Measurements from ENCODE around the gene NPEPL1. TPM values are rescaled to one million over a fixed set of nuclear protein-coding genes. Genes with fewer than 3 reads are reported as not detected.

Gene NPEPL1
- total and polyA plus RNA-seq, 9 donors: 6.2 to 41.0 (median 33.9) TPM

DNA sequence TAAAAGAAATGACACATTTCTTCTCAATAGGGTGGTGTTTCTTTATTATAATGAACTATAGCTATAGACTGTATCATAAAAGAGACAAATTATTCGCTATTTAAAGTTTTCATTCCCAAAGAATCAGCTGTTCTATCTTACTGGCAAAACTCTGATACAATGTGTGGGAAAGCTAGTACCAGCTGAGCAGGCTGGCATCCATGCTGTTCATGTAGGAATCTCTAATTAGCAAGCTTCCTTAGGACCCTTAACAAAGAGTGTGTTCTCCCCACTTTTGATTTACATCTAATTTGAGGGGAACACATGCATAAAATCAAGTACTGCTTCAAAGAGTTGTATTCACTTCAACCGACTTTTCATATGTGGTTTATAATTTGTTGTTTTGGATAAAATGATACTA, 28.3 kb upstream of the NPEPL1 start:
- Histone ChIP-seq H3K27me3 (no peaks in the 10 kb centered on the region), H3K4me3 (no peak overlapping the region), H3K27ac (no peak overlapping the region), H3K4me1 (ENCODE audit: insufficient read depth) (no peaks in the 10 kb centered on the region), H3K9me3 (no peaks in the 10 kb centered on the region), H3K36me3 (no peaks in the 10 kb centered on the region)
- 86 to 89% (median 87%) methylated on average over 2 of the region's 2 CpGs for WGBS, 3 donors
- intact Hi-C loops (cut with DNase I): no loop called here
- no peak for DNase-seq
- TF ChIP-seq POLR2A (IDR thresholded peaks at IDR 0.05) (no peak), EP300 (IDR thresholded peaks at IDR 0.05) (no peak)
- TF ChIP-seq, protein P1, sequence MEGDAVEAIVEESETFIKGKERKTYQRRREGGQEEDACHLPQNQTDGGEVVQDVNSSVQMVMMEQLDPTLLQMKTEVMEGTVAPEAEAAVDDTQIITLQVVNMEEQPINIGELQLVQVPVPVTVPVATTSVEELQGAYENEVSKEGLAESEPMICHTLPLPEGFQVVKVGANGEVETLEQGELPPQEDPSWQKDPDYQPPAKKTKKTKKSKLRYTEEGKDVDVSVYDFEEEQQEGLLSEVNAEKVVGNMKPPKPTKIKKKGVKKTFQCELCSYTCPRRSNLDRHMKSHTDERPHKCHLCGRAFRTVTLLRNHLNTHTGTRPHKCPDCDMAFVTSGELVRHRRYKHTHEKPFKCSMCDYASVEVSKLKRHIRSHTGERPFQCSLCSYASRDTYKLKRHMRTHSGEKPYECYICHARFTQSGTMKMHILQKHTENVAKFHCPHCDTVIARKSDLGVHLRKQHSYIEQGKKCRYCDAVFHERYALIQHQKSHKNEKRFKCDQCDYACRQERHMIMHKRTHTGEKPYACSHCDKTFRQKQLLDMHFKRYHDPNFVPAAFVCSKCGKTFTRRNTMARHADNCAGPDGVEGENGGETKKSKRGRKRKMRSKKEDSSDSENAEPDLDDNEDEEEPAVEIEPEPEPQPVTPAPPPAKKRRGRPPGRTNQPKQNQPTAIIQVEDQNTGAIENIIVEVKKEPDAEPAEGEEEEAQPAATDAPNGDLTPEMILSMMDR (IDR thresholded peaks at IDR 0.05): no peak

DNA sequence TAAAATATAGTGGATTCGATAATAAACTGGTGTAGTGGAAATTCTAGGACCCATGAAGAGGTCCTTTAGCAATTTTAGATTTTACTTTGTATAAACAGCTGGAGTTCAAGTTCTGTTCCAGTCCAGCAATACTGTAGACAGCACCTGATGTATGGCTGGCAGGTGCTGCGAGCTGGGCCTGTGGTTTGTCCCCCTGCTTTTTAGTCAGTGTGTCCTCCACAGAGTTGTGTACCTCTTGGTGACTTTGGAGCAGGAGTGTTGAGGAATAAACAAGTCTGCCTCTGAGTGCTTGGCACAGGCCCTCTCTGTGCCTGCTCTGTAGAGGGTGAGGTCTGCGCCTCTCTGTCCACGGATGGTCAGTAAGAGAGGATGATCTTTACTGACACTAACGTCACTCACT, 27.7 kb upstream of the NPEPL1 start:
- Histone ChIP-seq H3K4me3 (no peak overlapping the region), H3K27ac (no peak overlapping the region), H3K9me3 (no peaks in the 10 kb centered on the region), H3K27me3 (no peaks in the 10 kb centered on the region), H3K4me1 (ENCODE audit: insufficient read depth) (no peaks in the 10 kb centered on the region), H3K36me3 (no peaks in the 10 kb centered on the region)
- DNase-seq: no peak
- TF ChIP-seq EP300 (IDR thresholded peaks at IDR 0.05) (no peak), POLR2A (IDR thresholded peaks at IDR 0.05) (no peak)
- TF ChIP-seq, protein P1 (IDR thresholded peaks at IDR 0.05): no peak
- intact Hi-C loops (cut with DNase I): loop anchor here in 1 of 4 donors (1.0 kb wide), 1 partner anchor 41 kb away; no protein-coding TSS in a partner anchor
- WGBS, 3 donors: 86 to 96% (median 91%) methylated on average over 5 of the region's 5 CpGs

DNA sequence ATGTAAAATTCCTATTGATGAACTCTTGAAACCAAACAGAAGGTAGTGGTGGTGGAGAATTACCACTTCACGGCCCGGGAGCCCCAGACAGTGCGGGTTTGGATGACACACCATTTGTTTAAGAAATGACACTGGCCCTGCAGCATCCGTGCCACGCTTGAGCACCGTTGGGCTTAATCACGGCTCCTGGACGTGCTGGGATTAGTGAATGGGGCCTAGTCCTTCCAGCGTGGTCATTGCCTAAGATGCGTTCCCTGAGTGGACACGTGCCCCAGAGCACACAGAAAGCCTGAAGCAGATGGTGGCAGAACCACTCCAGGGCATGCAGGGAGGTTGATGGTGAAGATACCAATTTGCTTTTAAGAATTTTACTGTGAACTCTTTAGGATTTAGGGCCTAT, 27.0 kb upstream of the NPEPL1 start:
- Histone ChIP-seq H3K27ac (no peak overlapping the region), H3K9me3 (no peaks in the 10 kb centered on the region), H3K4me3 (no peak overlapping the region), H3K4me1 (ENCODE audit: insufficient read depth) (no peaks in the 10 kb centered on the region), H3K36me3 (no peaks in the 10 kb centered on the region), H3K27me3 (no peaks in the 10 kb centered on the region)
- TF ChIP-seq EP300 (IDR thresholded peaks at IDR 0.05): no peak
- 78 to 84% (median 83%) methylated on average over 11 of the region's 11 CpGs for WGBS, 3 donors
- DNase-seq: no peak
- intact Hi-C loops (cut with DNase I): loop anchor here in 1 of 4 donors (1.0 kb wide), 1 partner anchor 41 kb away; no protein-coding TSS in a partner anchor

DNA sequence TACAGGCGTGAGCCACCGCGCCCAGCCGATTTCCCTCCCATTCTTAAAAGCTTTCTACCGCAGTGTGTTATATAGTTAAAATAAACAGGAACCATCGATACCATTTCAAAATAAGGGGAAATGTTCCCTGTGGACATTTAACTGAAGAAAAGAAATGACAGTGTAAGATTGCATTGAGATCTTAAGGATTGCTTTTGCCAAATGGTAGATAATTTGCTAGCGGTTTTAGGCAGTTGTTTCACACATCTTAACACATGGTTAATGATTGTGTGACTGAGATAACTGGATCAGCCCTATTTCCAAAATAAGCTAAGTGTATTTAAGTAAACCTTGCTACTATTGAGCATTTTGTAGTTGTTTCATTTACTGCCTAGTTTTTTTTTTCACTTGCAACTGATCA, 25.9 kb upstream of the NPEPL1 start:
- Histone ChIP-seq H3K4me3 (no peak overlapping the region), H3K9me3 (no peaks in the 10 kb centered on the region), H3K27me3 (no peaks in the 10 kb centered on the region), H3K4me1 (ENCODE audit: insufficient read depth) (no peaks in the 10 kb centered on the region), H3K27ac (no peak overlapping the region), H3K36me3 (no peaks in the 10 kb centered on the region)
- TF ChIP-seq, protein P1 (IDR thresholded peaks at IDR 0.05): no peak
- no peak for TF ChIP-seq POLR2A (IDR thresholded peaks at IDR 0.05)
- TF ChIP-seq EP300 (IDR thresholded peaks at IDR 0.05): no peak
- 89 to 93% (median 91%) methylated on average over 7 of the region's 7 CpGs for WGBS, 3 donors
- intact Hi-C loops (cut with DNase I): no loop called here
- no peak for DNase-seq

DNA sequence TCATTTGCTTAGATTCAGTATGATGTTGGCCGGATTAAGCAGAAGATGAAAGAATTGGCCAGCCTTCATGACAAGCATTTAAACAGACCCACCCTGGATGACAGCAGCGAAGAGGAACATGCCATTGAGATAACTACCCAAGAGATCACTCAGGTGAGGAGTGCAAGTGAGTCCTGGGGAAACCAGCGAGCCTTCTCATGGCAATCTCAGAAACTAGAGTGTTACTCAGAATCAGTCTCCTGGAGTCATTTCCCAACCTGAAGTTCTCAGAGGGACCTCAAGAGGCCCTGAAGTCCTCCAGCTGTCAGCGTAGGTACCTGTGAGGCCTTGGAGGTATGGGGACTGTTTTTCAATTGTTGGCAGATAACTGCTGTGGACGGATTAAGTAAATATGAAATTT, 24.6 kb upstream of the NPEPL1 start:
- H3K9me3 ChIP-seq: no peaks in the 10 kb centered on the region
- WGBS, 3 donors: 90 to 96% (median 95%) methylated on average over 5 of the region's 5 CpGs
- H3K27me3 ChIP-seq: no peaks in the 10 kb centered on the region
- intact Hi-C loops (cut with DNase I): no loop called here
- H3K36me3 ChIP-seq: no peaks in the 10 kb centered on the region
- H3K4me3 ChIP-seq: no peak overlapping the region
- no peak for DNase-seq
- H3K27ac ChIP-seq: no peak overlapping the region
- TF ChIP-seq EP300 (IDR thresholded peaks at IDR 0.05) (no peak), POLR2A (IDR thresholded peaks at IDR 0.05) (no peak)
- TF ChIP-seq, protein P1 (IDR thresholded peaks at IDR 0.05): no peak
- no peaks in the 10 kb centered on the region for H3K4me1 ChIP-seq (ENCODE audit: insufficient read depth)
